Naive thymus-derived CD8-positive, alpha-beta T cell (primary cell): Measurements from ENCODE around the gene USP15. TPM values are rescaled to one million over a fixed set of nuclear protein-coding genes. Genes with fewer than 3 reads are reported as not detected.

Experiments used
- ATAC-seq, 2 donors: fragments of 150-1000 bp; cut with Tn5 transposase in 1 of 2; sonication (Bioruptor Pico), chemical (Tn5 transposase) in 1 of 2; 1 replicate in 1 of 2; 2 replicates in 1 of 2; pipeline ENCODE4 v1.10.0; 2021; ENCODE audit warnings: mild to moderate bottlenecking in 2 of 2, moderate library complexity in 2 of 2
- POLR2A ChIA-PET: fragments of 350-600 bp; sonication (Branson Sonifier 250); formaldehyde crosslinking; loops from one replicate; lab custom pipeline; 2021; ENCODE audit warnings: antibody characterized with exemption; lab: Charles Lee
- DNase-seq, 10 donors: peaks; one replicate each; pipeline versions ENCODE4 v3.0.0 to v3.0.0-alpha.2; 2020 to 2022
- H3K27ac Mint-ChIP-seq, 10 donors: one replicate each; pipeline ENCODE4 v1.8.0; 2020 to 2022; ENCODE audit warnings: mild to moderate bottlenecking in 10 of 10, mixed read lengths in 10 of 10, moderate library complexity in 4 of 10, inconsistent platforms in 1 of 10
- H3K27me3 Mint-ChIP-seq, 5 donors: one replicate each; pipeline ENCODE4 v1.8.0; 2021 to 2022; ENCODE audit warnings: mixed read lengths in 5 of 5
- H3K36me3 Mint-ChIP-seq, 3 donors: one replicate each; pipeline ENCODE4 v1.8.0; 2020 to 2022; ENCODE audit warnings: mixed read lengths in 3 of 3, mild to moderate bottlenecking in 2 of 3, inconsistent platforms in 1 of 3
- H3K4me1 Mint-ChIP-seq, 4 donors: one replicate each; pipeline ENCODE4 v1.8.0; 2021 to 2022; ENCODE audit warnings: mixed read lengths in 4 of 4
- H3K4me3 Mint-ChIP-seq, 10 donors: one replicate each; pipeline ENCODE4 v1.8.0; 2020 to 2022; ENCODE audit warnings: mild to moderate bottlenecking in 10 of 10, mixed read lengths in 10 of 10, moderate library complexity in 6 of 10, inconsistent platforms in 1 of 10
- H3K9me3 Mint-ChIP-seq, 9 donors: one replicate each; pipeline ENCODE4 v1.8.0; 2020 to 2022; ENCODE audit warnings: mixed read lengths in 9 of 9, mild to moderate bottlenecking in 3 of 9, inconsistent platforms in 1 of 9, moderate library complexity in 1 of 9
- polyA plus RNA-seq, 3 donors: library from polyadenylated mRNA; unstranded; fragments of 300-500 nt; fragmentation: Illumina TruSeq; gene quantifications; one replicate each; pipeline ENCODE4 v1.2.3, GENCODE V29; 2021
- total RNA-seq, 8 experiments: library from RNA in 2 of 8; stranded (reverse) in 2 of 8; gene quantifications; one replicate each; pipeline ENCODE4 v1.2.3 and lab custom pipeline; 2021 to 2026

USP15 gene
- total and polyA plus RNA-seq, 5 experiments from 2014 or later: 49.1 to 164 (median 57.0) TPM

- POLR2A ChIA-PET: interaction anchor here (0.8 to 1.9 kb wide), 10 partner anchors 8 to 351 kb away, joined by 3 to 9 read pairs (median 5); partner anchors contain the start of gene MON2
- Mint-ChIP-seq H3K36me3 (peaks cover 0 to 9% (median 6%) of the 10 kb centered on the region in 3 donors), H3K9me3 (no peaks in the 10 kb centered on the region), H3K4me3 (peak overlapping the region; percentile 91 to 100 (median 97)), H3K27me3 (no peaks in the 10 kb centered on the region), H3K27ac (peak overlapping the region; percentile 94 to 100 (median 99)), H3K4me1 (peaks cover 10 to 55% (median 48%) of the 10 kb centered on the region in 4 donors)
- DNase-seq: peak in 4 of 10 donors; percentile 8 to 23 (median 17)
- peak; percentile 11 to 20 for ATAC-seq
Measured at GRCh38 chr12:62258941-62259630, 1.1 kb upstream of the USP15 start.

- POLR2A ChIA-PET: interaction anchor here (0.6 to 1.9 kb wide), 12 partner anchors 8 to 351 kb away, joined by 3 to 9 read pairs (median 5); partner anchors contain the start of gene MON2
- peak overlapping the region; percentile 94 to 100 (median 99) for H3K27ac Mint-ChIP-seq
- peak in 1 of 2 donors; percentile 31 for ATAC-seq
- H3K27me3 Mint-ChIP-seq: no peaks in the 10 kb centered on the region
- peaks cover 0 to 14% (median 6%) of the 10 kb centered on the region in 3 donors for H3K36me3 Mint-ChIP-seq
- H3K9me3 Mint-ChIP-seq: no peaks in the 10 kb centered on the region
- H3K4me3 Mint-ChIP-seq: peak overlapping the region; percentile 91 to 100 (median 97)
- DNase-seq: no peak
- peaks cover 11 to 60% (median 52%) of the 10 kb centered on the region in 4 donors for H3K4me1 Mint-ChIP-seq
Measured at GRCh38 chr12:62259631-62259992, 592 bp upstream of the USP15 start.

- H3K4me1 Mint-ChIP-seq: peaks cover 15 to 73% (median 64%) of the 10 kb centered on the region in 4 donors
- peak; percentile 21 to 76 (median 62) for DNase-seq
- peak overlapping the region; percentile 91 to 100 (median 97) for H3K4me3 Mint-ChIP-seq
Measured at GRCh38 chr12:62260733-62261683, 804 bp downstream of the USP15 start.

GRCh38 chr12:62261876-62262517 lies 1.8 kb downstream of the USP15 start:
- ATAC-seq (no peak), DNase-seq (no peak)
- Mint-ChIP-seq H3K27me3 (no peaks in the 10 kb centered on the region), H3K4me3 (peak overlapping the region; percentile 77 to 100 (median 97)), H3K4me1 (peaks cover 14 to 76% (median 64%) of the 10 kb centered on the region in 4 donors), H3K27ac (peak overlapping the region in 7 of 10 donors; percentile 43 to 99 (median 75)), H3K9me3 (no peaks in the 10 kb centered on the region), H3K36me3 (peaks cover 0 to 16% (median 6%) of the 10 kb centered on the region in 3 donors)
- POLR2A ChIA-PET: interaction anchor here (1.0 kb wide), 1 partner anchor 31 kb away, joined by 3 read pairs; no protein-coding TSS in a partner anchor

More at GRCh38 chr12:62260733-62261683, 804 bp downstream of the USP15 start:
- no peaks in the 10 kb centered on the region for H3K9me3 Mint-ChIP-seq
- H3K36me3 Mint-ChIP-seq: peaks cover 0 to 16% (median 6%) of the 10 kb centered on the region in 3 donors
- peak; percentile 23 to 29 for ATAC-seq
- peak overlapping the region; percentile 94 to 100 (median 99) for H3K27ac Mint-ChIP-seq
- H3K27me3 Mint-ChIP-seq: no peaks in the 10 kb centered on the region
- POLR2A ChIA-PET: interaction anchor here (1.1 to 1.9 kb wide), 2 partner anchors 102 to 342 kb away, joined by 7 to 8 read pairs; no protein-coding TSS in a partner anchor

GRCh38 chr12:62263232-62263631 lies 3.0 kb downstream of the USP15 start:
- peak overlapping the region in 9 of 10 donors; percentile 8 to 99 (median 70) for H3K27ac Mint-ChIP-seq
- ATAC-seq (no peak), DNase-seq (no peak)
- H3K27me3 Mint-ChIP-seq: no peaks in the 10 kb centered on the region
- H3K4me1 Mint-ChIP-seq: peaks cover 21 to 80% (median 66%) of the 10 kb centered on the region in 4 donors
- no peaks in the 10 kb centered on the region for H3K9me3 Mint-ChIP-seq
- H3K36me3 Mint-ChIP-seq: peaks cover 0 to 16% (median 6%) of the 10 kb centered on the region in 3 donors
- POLR2A ChIA-PET: no interaction called here
- H3K4me3 Mint-ChIP-seq: peak overlapping the region; percentile 8 to 100 (median 82)

- H3K27ac Mint-ChIP-seq: peak overlapping the region; percentile 50 to 99 (median 82)
- H3K36me3 Mint-ChIP-seq: peaks cover 0 to 16% (median 6%) of the 10 kb centered on the region in 3 donors
- H3K4me3 Mint-ChIP-seq: peak overlapping the region; percentile 35 to 100 (median 82)
- peaks cover 25 to 81% (median 66%) of the 10 kb centered on the region in 4 donors for H3K4me1 Mint-ChIP-seq
- ATAC-seq (no peak), DNase-seq (no peak)
- POLR2A ChIA-PET: no interaction called here
- no peaks in the 10 kb centered on the region for H3K9me3 Mint-ChIP-seq
- H3K27me3 Mint-ChIP-seq: no peaks in the 10 kb centered on the region
Measured at GRCh38 chr12:62263966-62264365, 3.8 kb downstream of the USP15 start.

GRCh38 chr12:62264706-62265105 lies 4.5 kb downstream of the USP15 start:
- peak in 1 of 10 donors; percentile 15 for DNase-seq
- POLR2A ChIA-PET: no interaction called here
- Mint-ChIP-seq H3K9me3 (no peaks in the 10 kb centered on the region), H3K27me3 (no peaks in the 10 kb centered on the region), H3K36me3 (peaks cover 0 to 16% (median 6%) of the 10 kb centered on the region in 3 donors), H3K4me1 (peaks cover 23 to 76% (median 69%) of the 10 kb centered on the region in 4 donors), H3K4me3 (peak overlapping the region; percentile 16 to 100 (median 82)), H3K27ac (peak overlapping the region; percentile 56 to 99 (median 86))
- ATAC-seq: no peak

- ATAC-seq (no peak), DNase-seq (no peak)
- Mint-ChIP-seq H3K36me3 (peaks cover 0 to 20% (median 6%) of the 10 kb centered on the region in 3 donors), H3K27ac (peak overlapping the region in 4 of 10 donors; percentile 37 to 99 (median 80)), H3K27me3 (no peaks in the 10 kb centered on the region), H3K4me3 (peak overlapping the region in 6 of 10 donors; percentile 13 to 100 (median 64)), H3K4me1 (peaks cover 27 to 81% (median 74%) of the 10 kb centered on the region in 4 donors), H3K9me3 (no peaks in the 10 kb centered on the region)
- POLR2A ChIA-PET: no interaction called here
Measured at GRCh38 chr12:62265511-62265910, 5.3 kb downstream of the USP15 start.

GRCh38 chr12:62267026-62267425 lies 6.8 kb downstream of the USP15 start:
- POLR2A ChIA-PET: no interaction called here
- DNase-seq: no peak
- no peaks in the 10 kb centered on the region for H3K9me3 Mint-ChIP-seq
- H3K36me3 Mint-ChIP-seq: peaks cover 0 to 27% (median 6%) of the 10 kb centered on the region in 3 donors
- peak overlapping the region in 8 of 10 donors; percentile 5 to 65 (median 49) for H3K4me3 Mint-ChIP-seq
- peak overlapping the region in 5 of 10 donors; percentile 7 to 76 (median 16) for H3K27ac Mint-ChIP-seq
- no peaks in the 10 kb centered on the region for H3K27me3 Mint-ChIP-seq
- ATAC-seq: no peak
- H3K4me1 Mint-ChIP-seq: peaks cover 34 to 92% (median 80%) of the 10 kb centered on the region in 4 donors

- Mint-ChIP-seq H3K4me1 (peaks cover 36 to 92% (median 83%) of the 10 kb centered on the region in 4 donors), H3K4me3 (peak overlapping the region in 9 of 10 donors; percentile 7 to 65 (median 39)), H3K9me3 (no peaks in the 10 kb centered on the region), H3K27me3 (no peaks in the 10 kb centered on the region), H3K36me3 (peaks cover 0 to 27% (median 6%) of the 10 kb centered on the region in 3 donors), H3K27ac (peak overlapping the region in 6 of 10 donors; percentile 1 to 69 (median 32))
- POLR2A ChIA-PET: interaction anchor here (1.1 kb wide), 1 partner anchor 8 kb away, joined by 5 read pairs; no protein-coding TSS in a partner anchor
- ATAC-seq (no peak), DNase-seq (no peak)
Measured at GRCh38 chr12:62267480-62267879, 7.3 kb downstream of the USP15 start.

- ATAC-seq: no peak
Measured at GRCh38 chr12:62268956-62269355, 8.8 kb downstream of the USP15 start.

More at GRCh38 chr12:62268956-62269355, 8.8 kb downstream of the USP15 start:
- H3K27me3 Mint-ChIP-seq: no peaks in the 10 kb centered on the region
- DNase-seq: no peak
- POLR2A ChIA-PET: no interaction called here
- no peaks in the 10 kb centered on the region for H3K9me3 Mint-ChIP-seq
- peaks cover 41 to 92% (median 81%) of the 10 kb centered on the region in 4 donors for H3K4me1 Mint-ChIP-seq
- peak overlapping the region in 3 of 10 donors; percentile 14 to 54 (median 50) for H3K27ac Mint-ChIP-seq
- H3K36me3 Mint-ChIP-seq: peaks cover 0 to 19% (median 0%) of the 10 kb centered on the region in 3 donors
- H3K4me3 Mint-ChIP-seq: peak overlapping the region in 8 of 10 donors; percentile 8 to 69 (median 54)
